Astrocyte (in vitro differentiated cells and primary cell): ENCODE data around the gene RETREG2. TPM values are rescaled to one million over a fixed set of nuclear protein-coding genes. Genes with fewer than 3 reads are reported as not detected.

ENCODE experiments used
- DNase-seq: peaks from one replicate; pipeline ENCODE4 v3.0.0-alpha.2; 2010; ENCODE audit warnings: low read depth
- FAIRE-seq: peaks from 2 replicates; lab custom pipeline; 2011; peaks lifted over from hg19 to GRCh38; lab: Jason Lieb, UNC
- H2AFZ ChIP-seq: 2 replicates; pipeline ENCODE4 v1.6.0; 2012; ENCODE audit warnings: low read depth, low read length, inconsistent platforms
- H3K27ac ChIP-seq: 2 replicates; pipeline ENCODE4 v1.5.1; 2011; ENCODE audit warnings: low read depth, low read length, inconsistent platforms
- H3K27me3 ChIP-seq: 2 replicates; pipeline ENCODE4 v1.6.0; 2011; ENCODE audit warnings: low read length, inconsistent platforms; ENCODE audit not compliant: insufficient read depth
- H3K36me3 ChIP-seq: 2 replicates; pipeline ENCODE4 v1.5.1; 2011; ENCODE audit warnings: low read length, inconsistent platforms; ENCODE audit not compliant: insufficient read depth
- H3K4me1 ChIP-seq: 2 replicates; pipeline ENCODE4 v1.5.1; 2011; ENCODE audit warnings: low read length, inconsistent platforms; ENCODE audit not compliant: insufficient read depth
- H3K4me2 ChIP-seq: 2 replicates; pipeline ENCODE4 v1.6.0; 2012; ENCODE audit warnings: low read length, inconsistent platforms
- H3K4me3 ChIP-seq: 2 replicates; pipeline ENCODE4 v1.5.1; 2011; ENCODE audit warnings: low read depth, mild to moderate bottlenecking, low read length, inconsistent platforms; ENCODE audit not compliant: insufficient read depth
- H3K79me2 ChIP-seq: 2 replicates; pipeline ENCODE4 v1.6.0; 2012; ENCODE audit warnings: mild to moderate bottlenecking, low read length, inconsistent platforms; ENCODE audit not compliant: insufficient read depth
- H3K9ac ChIP-seq: 2 replicates; pipeline ENCODE4 v1.6.0; 2012; ENCODE audit warnings: mild to moderate bottlenecking, low read length, inconsistent platforms
- H3K9me3 ChIP-seq: 2 replicates; pipeline ENCODE4 v1.5.1; 2012; ENCODE audit warnings: low read depth, mild to moderate bottlenecking, low read length, inconsistent platforms; ENCODE audit not compliant: insufficient read depth
- H4K20me1 ChIP-seq: 2 replicates; pipeline ENCODE4 v1.6.0; 2012; ENCODE audit warnings: low read length, inconsistent platforms; ENCODE audit not compliant: insufficient read depth
- H3K27ac Mint-ChIP-seq: one replicate; pipeline ENCODE4 v1.8.0; 2021; ENCODE audit warnings: mild to moderate bottlenecking, mixed read lengths; ENCODE audit not compliant: unreplicated experiment
- H3K27me3 Mint-ChIP-seq: one replicate; pipeline ENCODE4 v1.8.0; 2021; ENCODE audit warnings: low read depth, mixed read lengths; ENCODE audit not compliant: unreplicated experiment
- H3K36me3 Mint-ChIP-seq: one replicate; pipeline ENCODE4 v1.8.0; 2021; ENCODE audit warnings: low read depth, mixed read lengths; ENCODE audit not compliant: unreplicated experiment
- H3K4me1 Mint-ChIP-seq: one replicate; pipeline ENCODE4 v1.8.0; 2021; ENCODE audit warnings: low read depth, mixed read lengths; ENCODE audit not compliant: unreplicated experiment
- H3K4me3 Mint-ChIP-seq: one replicate; pipeline ENCODE4 v1.8.0; 2021; ENCODE audit warnings: mild to moderate bottlenecking, moderate library complexity, mixed read lengths; ENCODE audit not compliant: unreplicated experiment
- H3K9me3 Mint-ChIP-seq: one replicate; pipeline ENCODE4 v1.8.0; 2021; ENCODE audit warnings: mild to moderate bottlenecking, mixed read lengths; ENCODE audit not compliant: unreplicated experiment
- EZH2 ChIP-seq: IDR thresholded peaks from 2 replicates; pipeline ENCODE4 v1.6.1; 2012; ENCODE audit warnings: mild to moderate bottlenecking, low read length, inconsistent platforms; ENCODE audit not compliant: insufficient read depth
- total RNA-seq: library from RNA; stranded (reverse); gene quantifications from 2 replicates; pipeline ENCODE4 v1.2.1, GENCODE V29; 2021
- TF ChIP-seq, protein P1 (sequence below): IDR thresholded peaks from 2 replicates; pipeline ENCODE4 v1.5.1; 2011; ENCODE audit warnings: low read depth, mild to moderate bottlenecking, inconsistent platforms, low read length, moderate library complexity; ENCODE audit not compliant: insufficient read depth

The RETREG2 gene
- total RNA-seq, 1 donor from 2014 or later, result 54.8 TPM

DNA sequence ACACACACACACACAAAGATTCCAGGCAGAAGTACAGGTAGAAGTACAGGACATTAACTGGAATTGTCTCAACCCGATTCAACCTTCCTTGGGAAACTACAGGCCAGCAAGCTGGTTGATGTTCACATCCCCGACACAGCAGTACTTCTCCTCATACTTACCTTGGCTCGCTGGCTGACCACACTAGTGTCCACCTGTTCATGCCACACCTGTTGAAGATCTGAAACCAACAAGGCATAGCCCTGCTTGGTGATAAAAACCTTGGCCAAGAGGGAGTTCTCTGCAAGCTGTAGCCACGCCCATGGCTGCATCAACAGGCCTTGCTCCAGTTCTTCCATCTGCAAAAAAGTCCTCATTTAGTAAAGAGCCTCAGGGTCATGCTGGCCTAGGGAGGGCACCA is 20.1 kb upstream of the RETREG2 start:
- no peak overlapping the region for H3K4me3 ChIP-seq
- no peak overlapping the region for H3K4me2 ChIP-seq
- H3K9ac ChIP-seq, result no peak overlapping the region
- no peaks in the 10 kb centered on the region for H3K27me3 ChIP-seq
- Mint-ChIP-seq H3K4me3 (no peak overlapping the region), H3K27ac (no peak overlapping the region), H3K4me1 (peaks cover 18% of the 10 kb centered on the region), H3K27me3 (peaks cover 7% of the 10 kb centered on the region), H3K9me3 (no peaks in the 10 kb centered on the region), H3K36me3 (peaks cover 5% of the 10 kb centered on the region)
- no peaks in the 10 kb centered on the region for H3K79me2 ChIP-seq
- peaks cover 4% of the 10 kb centered on the region for H3K4me1 ChIP-seq
- FAIRE-seq (no peak), DNase-seq (no peak)
- H2AFZ ChIP-seq, result no peak overlapping the region
- H3K9me3 ChIP-seq, result no peaks in the 10 kb centered on the region
- TF ChIP-seq EZH2, result no peak
- TF ChIP-seq, protein P1, sequence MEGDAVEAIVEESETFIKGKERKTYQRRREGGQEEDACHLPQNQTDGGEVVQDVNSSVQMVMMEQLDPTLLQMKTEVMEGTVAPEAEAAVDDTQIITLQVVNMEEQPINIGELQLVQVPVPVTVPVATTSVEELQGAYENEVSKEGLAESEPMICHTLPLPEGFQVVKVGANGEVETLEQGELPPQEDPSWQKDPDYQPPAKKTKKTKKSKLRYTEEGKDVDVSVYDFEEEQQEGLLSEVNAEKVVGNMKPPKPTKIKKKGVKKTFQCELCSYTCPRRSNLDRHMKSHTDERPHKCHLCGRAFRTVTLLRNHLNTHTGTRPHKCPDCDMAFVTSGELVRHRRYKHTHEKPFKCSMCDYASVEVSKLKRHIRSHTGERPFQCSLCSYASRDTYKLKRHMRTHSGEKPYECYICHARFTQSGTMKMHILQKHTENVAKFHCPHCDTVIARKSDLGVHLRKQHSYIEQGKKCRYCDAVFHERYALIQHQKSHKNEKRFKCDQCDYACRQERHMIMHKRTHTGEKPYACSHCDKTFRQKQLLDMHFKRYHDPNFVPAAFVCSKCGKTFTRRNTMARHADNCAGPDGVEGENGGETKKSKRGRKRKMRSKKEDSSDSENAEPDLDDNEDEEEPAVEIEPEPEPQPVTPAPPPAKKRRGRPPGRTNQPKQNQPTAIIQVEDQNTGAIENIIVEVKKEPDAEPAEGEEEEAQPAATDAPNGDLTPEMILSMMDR, result no peak
- peaks cover 4% of the 10 kb centered on the region for H3K36me3 ChIP-seq
- no peaks in the 10 kb centered on the region for H4K20me1 ChIP-seq
- no peak overlapping the region for H3K27ac ChIP-seq

DNA sequence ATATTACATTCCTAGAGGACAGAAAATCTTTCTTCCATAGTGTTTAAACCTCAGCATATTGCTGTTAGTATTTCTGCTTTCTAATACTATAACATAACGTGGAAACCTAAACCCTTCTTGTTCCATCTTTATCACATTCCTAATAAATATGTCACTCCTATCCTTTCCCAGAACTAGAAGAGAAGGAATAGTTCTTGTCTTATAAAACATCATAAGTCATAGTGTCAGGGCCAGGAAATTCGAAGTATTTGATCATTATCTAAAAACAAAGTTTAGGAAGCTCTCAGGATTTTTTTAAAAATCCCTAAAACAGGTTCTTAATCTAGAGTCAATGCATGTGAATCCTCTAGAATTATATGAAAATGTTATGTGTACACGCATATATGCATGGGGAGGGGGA is 19.5 kb upstream of the RETREG2 start:
- peak overlapping the region; percentile 34 for H3K4me3 Mint-ChIP-seq
- FAIRE-seq, result peak; percentile 56

DNA sequence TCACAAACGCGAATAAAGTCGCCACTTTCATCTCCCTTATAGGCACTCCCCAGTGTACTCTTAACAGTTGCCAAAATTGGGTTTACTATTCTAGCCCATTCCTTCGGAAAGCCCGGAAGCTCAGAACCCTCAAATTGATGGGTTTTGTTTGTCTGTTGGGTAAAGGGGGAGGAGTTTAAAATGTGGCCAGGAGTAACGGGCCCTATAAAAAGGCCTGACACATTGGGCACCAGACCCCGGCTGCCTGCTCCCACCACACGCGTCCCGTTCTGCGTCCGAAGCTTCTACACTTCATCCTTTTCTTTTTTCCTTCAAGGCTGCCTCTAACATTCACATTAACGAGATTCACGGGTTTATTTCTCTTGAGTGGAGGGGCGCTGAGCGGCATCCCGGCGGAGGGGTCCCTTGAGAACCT is 18.3 kb upstream of the RETREG2 start:
- Histone ChIP-seq H3K4me2 (peak overlapping the region; percentile 98), H2AFZ (peak overlapping the region; percentile 90), H3K36me3 (peaks cover 4% of the 10 kb centered on the region), H3K9me3 (no peaks in the 10 kb centered on the region), H3K9ac (peak overlapping the region; percentile 82), H3K4me1 (peaks cover 4% of the 10 kb centered on the region), H3K4me3 (peak overlapping the region; percentile 76), H3K27me3 (no peaks in the 10 kb centered on the region), H4K20me1 (no peaks in the 10 kb centered on the region), H3K27ac (no peak overlapping the region), H3K79me2 (no peaks in the 10 kb centered on the region)
- FAIRE-seq (no peak), DNase-seq (no peak)
- peak overlapping the region; percentile 86 for H3K4me3 Mint-ChIP-seq
- peaks cover 18% of the 10 kb centered on the region for H3K4me1 Mint-ChIP-seq
- TF ChIP-seq, protein P1, result no peak
- TF ChIP-seq EZH2, result no peak
- H3K27ac Mint-ChIP-seq, result peak overlapping the region; percentile 10
- peaks cover 18% of the 10 kb centered on the region for H3K27me3 Mint-ChIP-seq
- peaks cover 10% of the 10 kb centered on the region for H3K36me3 Mint-ChIP-seq
- no peaks in the 10 kb centered on the region for H3K9me3 Mint-ChIP-seq

More for the DNA sequence above, 19.5 kb upstream of the RETREG2 start:
- no peak overlapping the region for H3K4me2 ChIP-seq
- Mint-ChIP-seq H3K27me3 (peaks cover 9% of the 10 kb centered on the region), H3K27ac (no peak overlapping the region), H3K4me1 (peaks cover 18% of the 10 kb centered on the region), H3K9me3 (no peaks in the 10 kb centered on the region), H3K36me3 (peaks cover 9% of the 10 kb centered on the region)
- peaks cover 4% of the 10 kb centered on the region for H3K4me1 ChIP-seq
- H2AFZ ChIP-seq, result no peak overlapping the region
- TF ChIP-seq, protein P1, result no peak
- no peak overlapping the region for H3K9ac ChIP-seq
- no peak overlapping the region for H3K4me3 ChIP-seq
- no peaks in the 10 kb centered on the region for H4K20me1 ChIP-seq
- no peak for DNase-seq
- no peaks in the 10 kb centered on the region for H3K79me2 ChIP-seq
- H3K27ac ChIP-seq, result no peak overlapping the region
- no peaks in the 10 kb centered on the region for H3K9me3 ChIP-seq
- H3K27me3 ChIP-seq, result no peaks in the 10 kb centered on the region
- H3K36me3 ChIP-seq, result peaks cover 4% of the 10 kb centered on the region
